Measurements from ENCODE around the gene AGAP2. TPM values are rescaled to one million over a fixed set of nuclear protein-coding genes. Genes with fewer than 3 reads are reported as not detected.

AGAP2 gene
- total and polyA plus RNA-seq, 2 of the 8 experiments (the other 6 are each of a cell fraction or from before 2014, with no cell fraction given), result 1.5 TPM

GRCh38 chr12:57735952-57736740 is 2.4 kb downstream of the AGAP2 start (continued):
- TF ChIP-seq GABPA (IDR thresholded peaks at IDR 0.05; ENCODE audit: borderline replicate concordance, insufficient read depth, low read length), result peak; percentile 23; the same call in 1 of the 2 replicates
- no peak for TF ChIP-seq CHD1 (IDR thresholded peaks at IDR 0.05; ENCODE audit: low read depth, low read length)
- TF ChIP-seq CHD7 (IDR thresholded peaks at IDR 0.05; ENCODE audit: insufficient replicate concordance, low read length), result no peak
- TF ChIP-seq, protein P1, sequence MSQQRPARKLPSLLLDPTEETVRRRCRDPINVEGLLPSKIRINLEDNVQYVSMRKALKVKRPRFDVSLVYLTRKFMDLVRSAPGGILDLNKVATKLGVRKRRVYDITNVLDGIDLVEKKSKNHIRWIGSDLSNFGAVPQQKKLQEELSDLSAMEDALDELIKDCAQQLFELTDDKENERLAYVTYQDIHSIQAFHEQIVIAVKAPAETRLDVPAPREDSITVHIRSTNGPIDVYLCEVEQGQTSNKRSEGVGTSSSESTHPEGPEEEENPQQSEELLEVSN (IDR thresholded peaks at IDR 0.05), result 0 out of 2 replicates have a peak, but pooled peaks have one; percentile 42
- TF ChIP-seq EZH2 (IDR thresholded peaks at IDR 0.05; ENCODE audit: low read depth, low read length, severe bottlenecking), result no peak
- TF ChIP-seq POU5F1 (IDR thresholded peaks at IDR 0.05; ENCODE audit: low read depth, low read length), result no peak
- TF ChIP-seq EP300 (IDR thresholded peaks at IDR 0.05; ENCODE audit: borderline replicate concordance in 1 of 2, low read depth in 2 of 2, low read length in 2 of 2), result 0 out of 3 replicates have a peak, but pooled peaks of 1 of the 2 experiments have one; percentile 52
- no peak for TF ChIP-seq GTF2F1 (IDR thresholded peaks at IDR 0.05; ENCODE audit: borderline replicate concordance, low read depth, low read length)
- TF ChIP-seq CEBPB (IDR thresholded peaks at IDR 0.05; ENCODE audit: low read depth, low read length), result no peak
